SK-N-SH (cell line): ENCODE results near the gene GSTO1. TPM values are rescaled to one million over a fixed set of nuclear protein-coding genes. Genes with fewer than 3 reads are reported as not detected.

ENCODE experiments used
- CTCF ChIA-PET: fragments of 300-600, 350-600 bp; formaldehyde crosslinking; extraction: SDS; loops from one replicate; lab custom pipeline; 2021; lab: Yijun Ruan, JAX
- POLR2A ChIA-PET: fragments of 350-600 bp; sonication (Branson Sonifier 250); formaldehyde crosslinking; extraction: SDS; loops from one replicate; lab custom pipeline; 2020; ENCODE audit warnings: antibody characterized with exemption, inconsistent platforms; lab: Yijun Ruan, JAX
- DNase-seq: peaks from one replicate; pipeline ENCODE4 v3.0.0; 2012
- H2AFZ ChIP-seq: fragments of 200-600 bp; sonication (generic); 2 replicates; pipeline ENCODE4 v1.8.1; 2016; ENCODE audit warnings: antibody characterized with exemption, mild to moderate bottlenecking, low read depth
- H3F3A ChIP-seq: fragments of 200-600 bp; sonication (generic); replicated peaks from 2 replicates; pipeline ENCODE3; 2016; ENCODE audit warnings: antibody characterized with exemption, mild to moderate bottlenecking; ENCODE audit not compliant: insufficient read depth
- H3K27ac ChIP-seq, 2 experiments: fragments of 200-500 bp in 1 of 2; fragments of 200-600 bp in 1 of 2; sonication (Bioruptor generic) in 1 of 2; sonication (generic), shearing (Covaris generic) in 1 of 2; 2 replicates each; pipeline versions ENCODE4 v1.5.1 to v1.6.1; 2014 to 2016; ENCODE audit warnings: low read depth in 2 of 2, inconsistent platforms in 1 of 2, low read length in 1 of 2, mild to moderate bottlenecking in 1 of 2, mixed read lengths in 1 of 2
- H3K27me3 ChIP-seq: fragments of 200-600 bp; sonication (generic), shearing (Covaris generic); 2 replicates; pipeline ENCODE4 v1.6.1; 2016; ENCODE audit warnings: mixed run types; ENCODE audit not compliant: insufficient read depth
- H3K36me3 ChIP-seq, 2 experiments: fragments of 200-500 bp in 1 of 2; fragments of 200-600 bp in 1 of 2; sonication (Bioruptor generic) in 1 of 2; sonication (generic) in 1 of 2; replicated peaks in 1 of 2; 2 replicates each; pipeline versions ENCODE3 to v1.5.1; 2014 to 2016; ENCODE audit warnings: low read length in 1 of 2, mild to moderate bottlenecking in 1 of 2; ENCODE audit not compliant: insufficient read depth in 2 of 2, control insufficient read depth in 1 of 2
- H3K4me1 ChIP-seq, 2 experiments: fragments of 200-500 bp in 1 of 2; fragments of 200-600 bp in 1 of 2; sonication (Bioruptor generic) in 1 of 2; sonication (generic), shearing (Covaris generic) in 1 of 2; 2 replicates each; pipeline versions ENCODE4 v1.5.1 to v1.6.1; 2014 to 2016; ENCODE audit warnings: low read depth in 1 of 2, low read length in 1 of 2, mixed run types in 1 of 2; ENCODE audit not compliant: insufficient read depth in 2 of 2, control insufficient read depth in 1 of 2
- H3K4me2 ChIP-seq: fragments of 200-600 bp; sonication (generic), shearing (Covaris generic); 2 replicates; pipeline ENCODE4 v1.6.1; 2017; ENCODE audit warnings: mixed run types
- H3K4me3 ChIP-seq, 2 experiments: fragments of 200-500 bp in 1 of 2; fragments of 200-600 bp in 1 of 2; sonication (Bioruptor generic) in 1 of 2; sonication (generic), shearing (Covaris generic) in 1 of 2; 2 replicates each; pipeline versions ENCODE4 v1.5.1 to v1.8.1; 2014 to 2016; ENCODE audit warnings: low read depth in 2 of 2, inconsistent platforms in 1 of 2, low read length in 1 of 2, mild to moderate bottlenecking in 1 of 2, mixed read lengths in 1 of 2, moderate library complexity in 1 of 2
- H3K79me2 ChIP-seq: fragments of 200-600 bp; sonication (generic); 2 replicates; pipeline ENCODE4 v1.8.1; 2017; ENCODE audit warnings: mild to moderate bottlenecking; ENCODE audit not compliant: insufficient read depth
- H3K9ac ChIP-seq: fragments of 200-600 bp; sonication (generic); 2 replicates; pipeline ENCODE4 v1.6.1; 2017; ENCODE audit warnings: mixed run types
- H3K9me2 ChIP-seq: fragments of 200-600 bp; sonication (generic); 2 replicates; pipeline ENCODE4 v1.6.1; 2017; ENCODE audit warnings: mixed run types
- H3K9me3 ChIP-seq: fragments of 200-600 bp; sonication (generic); 2 replicates; pipeline ENCODE4 v1.6.1; 2017; ENCODE audit warnings: mixed run types, mild to moderate bottlenecking, moderate library complexity
- H4K20me1 ChIP-seq: fragments of 200-600 bp; sonication (generic); 2 replicates; pipeline ENCODE4 v1.6.1; 2017; ENCODE audit warnings: mild to moderate bottlenecking, mixed run types; ENCODE audit not compliant: insufficient read depth
- CHD2 ChIP-seq: fragments of 150-350 bp; IDR thresholded peaks from 2 replicates; pipeline ENCODE4 v1.6.1; 2018; ENCODE audit warnings: low read length; ENCODE audit not compliant: partially characterized antibody
- ELF1 ChIP-seq: IDR thresholded peaks from 2 replicates; pipeline ENCODE4 v1.4.0; 2012
- EP300 ChIP-seq, 2 experiments: IDR thresholded peaks; 2 replicates each; pipeline versions ENCODE4 v1.4.0 to v1.6.1; 2012; ENCODE audit warnings: borderline replicate concordance in 1 of 2, low read depth in 1 of 2, low read length in 1 of 2
- EZH2phosphoT487 ChIP-seq: fragments of 200-600 bp; sonication (generic); IDR thresholded peaks from 2 replicates; pipeline ENCODE4 v1.6.1; 2017; ENCODE audit warnings: low read depth, mixed run types, mild to moderate bottlenecking, antibody characterized with exemption, moderate library complexity, borderline replicate concordance
- FOSL2 ChIP-seq: IDR thresholded peaks from 2 replicates; pipeline ENCODE4 v1.4.0; 2012; ENCODE audit warnings: low read depth, mild to moderate bottlenecking, moderate library complexity, borderline replicate concordance
- FOXM1 ChIP-seq: IDR thresholded peaks from 2 replicates; pipeline ENCODE4 v1.4.0; 2012; ENCODE audit warnings: low read depth, mild to moderate bottlenecking
- GABPA ChIP-seq: IDR thresholded peaks from 2 replicates; pipeline ENCODE4 v1.4.0; 2012; ENCODE audit warnings: low read depth, mild to moderate bottlenecking
- IRF3 ChIP-seq: fragments of 150-350 bp; IDR thresholded peaks from 2 replicates; pipeline ENCODE4 v1.6.1; 2016; ENCODE audit warnings: mild to moderate bottlenecking, low read depth, low read length
- JUND ChIP-seq: IDR thresholded peaks from 2 replicates; pipeline ENCODE4 v1.4.0; 2012
- MAX ChIP-seq: IDR thresholded peaks from 2 replicates; pipeline ENCODE4 v1.4.0; 2012; ENCODE audit warnings: low read depth
- MXI1 ChIP-seq: IDR thresholded peaks from 2 replicates; pipeline ENCODE4 v1.6.1; 2012; ENCODE audit warnings: mild to moderate bottlenecking, low read depth, low read length, improper control_type of control experiment
- NFIC ChIP-seq: IDR thresholded peaks from 2 replicates; pipeline ENCODE4 v1.4.0; 2012; ENCODE audit warnings: borderline replicate concordance
- POLR2AphosphoS5 ChIP-seq: IDR thresholded peaks from 2 replicates; pipeline ENCODE4 v1.6.1; 2012; ENCODE audit warnings: low read depth, low read length
- RXRA ChIP-seq: IDR thresholded peaks from 2 replicates; pipeline ENCODE4 v1.4.0; 2012; ENCODE audit warnings: low read depth, mild to moderate bottlenecking, borderline replicate concordance
- SIN3A ChIP-seq: IDR thresholded peaks from 2 replicates; pipeline ENCODE4 v1.6.1; 2012; ENCODE audit warnings: low read depth, mild to moderate bottlenecking, low read length, moderate library complexity, borderline replicate concordance
- SMC3 ChIP-seq: IDR thresholded peaks from 2 replicates; pipeline ENCODE4 v1.6.1; 2012; ENCODE audit warnings: low read depth, low read length, improper control_type of control experiment
- YY1 ChIP-seq: IDR thresholded peaks from 2 replicates; pipeline ENCODE4 v1.4.0; 2012; ENCODE audit warnings: low read depth, mild to moderate bottlenecking
- ZBTB33 ChIP-seq: IDR thresholded peaks from 2 replicates; pipeline ENCODE4 v1.4.0; 2012; ENCODE audit warnings: low read depth, borderline replicate concordance
- WGBS: methylation state at CpG from one replicate; pipeline ENCODE4 v1.1.6; 2017; ENCODE audit warnings: low lambda C conversion rate; 5-methylcytosine and 5-hydroxymethylcytosine counted together
- polyA plus RNA-seq, 3 experiments: library from polyadenylated mRNA; depleted of rRNA; stranded (reverse); fragments of >200 nt; gene quantifications; 2 replicates each; pipeline ENCODE4 v1.2.3, GENCODE V29; 2012

GSTO1 gene
- polyA plus RNA-seq, 1 of the 3 experiments (the other 2 are of a cell fraction) = 126 TPM

GRCh38 chr10:104230490-104230889, 24.2 kb upstream of the GSTO1 start:
- no peaks in the 10 kb centered on the region for H3K9me2 ChIP-seq
- H3K4me1 ChIP-seq = peaks cover 0 to 5% of the 10 kb centered on the region in 2 experiments; a peak in 2 of 4 replicates
- no peak overlapping the region for H3K9ac ChIP-seq
- H3K4me2 ChIP-seq = no peak overlapping the region
- H3K27me3 ChIP-seq = no peaks in the 10 kb centered on the region
- TF ChIP-seq JUND (no peak), GABPA (no peak), MXI1 (no peak), FOSL2 (no peak), NFIC (no peak), FOXM1 (no peak), CHD2 (no peak), RXRA (no peak), SMC3 (no peak), YY1 (no peak), EP300 (IDR thresholded peaks at IDR 0.05; ENCODE audit: borderline replicate concordance in 1 of 2, low read depth in 1 of 2, low read length in 1 of 2) (no peak)
- H3K4me3 ChIP-seq = no peak overlapping the region
- H3K36me3 ChIP-seq = no peaks in the 10 kb centered on the region
- no peaks in the 10 kb centered on the region for H4K20me1 ChIP-seq
- POLR2A ChIA-PET = no interaction called here
- WGBS = 88% methylated on average over 4 of the region's 4 CpGs
- H3K9me3 ChIP-seq = peaks cover 6% of the 10 kb centered on the region
- CTCF ChIA-PET = interaction anchor here (0.9 kb wide), 1 partner anchor 20 kb away, joined by 3 read pairs; no protein-coding TSS in a partner anchor
- H3F3A ChIP-seq = peaks cover 4% of the 10 kb centered on the region
- no peak overlapping the region for H3K27ac ChIP-seq
- H3K79me2 ChIP-seq = no peaks in the 10 kb centered on the region
- no peak for DNase-seq
- H2AFZ ChIP-seq = no peak overlapping the region

- TF ChIP-seq ELF1 (0 out of 2 replicates have a peak, but pooled peaks have one; percentile 23), CHD2 (peak; percentile 88), FOXM1 (0 out of 2 replicates have a peak, but pooled peaks have one; percentile 64), EZH2phosphoT487 (no peak), MAX (peak; percentile 75), POLR2AphosphoS5 (no peak), ZBTB33 (peak; percentile 88), SIN3A (peak; percentile 93), IRF3 (peak; percentile 66), MXI1 (peak; percentile 92)
- H3K27me3 ChIP-seq = no peaks in the 10 kb centered on the region
- DNase-seq = peak; percentile 99
- peak within 1 kb of the TSS; percentile 30 to 43; a peak in 2 of 4 replicates for H3K27ac ChIP-seq
- peak within 1 kb of the TSS; percentile 77 to 97 for H3K4me3 ChIP-seq
- H3K4me2 ChIP-seq = peak within 1 kb of the TSS; percentile 94
- H3K9me2 ChIP-seq = no peaks in the 10 kb centered on the region
- H2AFZ ChIP-seq = peak within 1 kb of the TSS; percentile 100
- no peaks in the 10 kb centered on the region for H3K79me2 ChIP-seq
- H3K9ac ChIP-seq = peak within 1 kb of the TSS; percentile 75
- no peaks in the 10 kb centered on the region for H3K36me3 ChIP-seq
- H3F3A ChIP-seq = peaks cover 4% of the 10 kb centered on the region
- CTCF ChIA-PET = interaction anchor here (1.9 kb wide), 1 partner anchor 60 kb away, joined by 4 read pairs; no protein-coding TSS in a partner anchor
- peaks cover 6% of the 10 kb centered on the region for H3K9me3 ChIP-seq
- WGBS = 3% methylated on average over 33 of the region's 60 CpGs
- no peaks in the 10 kb centered on the region for H4K20me1 ChIP-seq
- peaks cover 0 to 5% of the 10 kb centered on the region in 2 experiments; a peak in 2 of 4 replicates for H3K4me1 ChIP-seq
- POLR2A ChIA-PET = interaction anchor here (0.8 kb wide), 2 partner anchors 38 to 111 kb away, joined by 3 to 4 read pairs; partner anchors contain the start of gene SFR1
Observed at GRCh38 chr10:104231784-104232612, 22.7 kb upstream of the GSTO1 start, which contains the start of gene CFAP43. Gene CFAP43 (minus strand): TSS chr10:104232364. CDS start chr10:104232246, 118 bp downstream.
